ENCODE results near the gene MSTO1.
"Not testable (repeated sequence)": the region's sequence is repeated elsewhere in the genome, so short reads cannot be mapped to it uniquely, and the experiment has no call there.

The MSTO1 gene

DNA sequence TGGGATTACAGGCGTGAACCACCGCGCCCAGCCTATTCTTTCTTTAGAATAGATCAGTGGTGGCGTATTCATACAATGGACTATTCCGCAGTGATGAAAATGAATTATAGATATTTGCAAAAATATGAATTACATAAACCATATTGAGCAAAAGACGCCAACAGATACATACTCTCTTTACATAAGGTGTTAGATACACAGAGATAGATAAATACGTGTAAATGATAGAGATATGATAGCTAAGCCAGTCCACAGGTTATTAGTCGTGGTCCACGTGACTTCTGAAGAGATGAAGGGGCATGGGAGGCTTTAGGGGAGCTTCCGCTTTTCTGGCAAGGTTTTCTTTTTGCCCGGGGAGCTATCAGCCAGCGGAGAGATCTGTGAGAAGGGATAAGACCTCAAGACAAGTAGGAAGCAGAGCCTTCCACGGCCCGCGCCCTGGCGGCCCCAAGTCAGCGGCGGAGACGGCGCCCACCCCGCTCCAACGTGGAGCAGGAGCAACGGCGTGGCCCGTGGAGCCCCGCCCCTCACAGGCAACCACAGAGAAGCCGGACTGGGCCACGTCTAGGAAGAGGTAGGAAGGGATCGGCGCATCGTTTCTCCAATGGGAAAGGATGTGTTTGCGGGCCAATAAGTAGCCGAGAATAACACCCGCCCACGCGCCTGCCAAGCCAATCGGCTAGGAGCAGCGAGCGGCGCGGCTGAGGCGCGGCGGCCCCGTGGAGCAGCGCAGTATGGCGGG is at the start of gene MSTO1:
MSTO1 (plus strand) TSS at position 704 of the 742 bp plus-strand sequence; CDS start at position 735, 31 bp downstream.
- DNase-seq = peak; percentile 100

DNA sequence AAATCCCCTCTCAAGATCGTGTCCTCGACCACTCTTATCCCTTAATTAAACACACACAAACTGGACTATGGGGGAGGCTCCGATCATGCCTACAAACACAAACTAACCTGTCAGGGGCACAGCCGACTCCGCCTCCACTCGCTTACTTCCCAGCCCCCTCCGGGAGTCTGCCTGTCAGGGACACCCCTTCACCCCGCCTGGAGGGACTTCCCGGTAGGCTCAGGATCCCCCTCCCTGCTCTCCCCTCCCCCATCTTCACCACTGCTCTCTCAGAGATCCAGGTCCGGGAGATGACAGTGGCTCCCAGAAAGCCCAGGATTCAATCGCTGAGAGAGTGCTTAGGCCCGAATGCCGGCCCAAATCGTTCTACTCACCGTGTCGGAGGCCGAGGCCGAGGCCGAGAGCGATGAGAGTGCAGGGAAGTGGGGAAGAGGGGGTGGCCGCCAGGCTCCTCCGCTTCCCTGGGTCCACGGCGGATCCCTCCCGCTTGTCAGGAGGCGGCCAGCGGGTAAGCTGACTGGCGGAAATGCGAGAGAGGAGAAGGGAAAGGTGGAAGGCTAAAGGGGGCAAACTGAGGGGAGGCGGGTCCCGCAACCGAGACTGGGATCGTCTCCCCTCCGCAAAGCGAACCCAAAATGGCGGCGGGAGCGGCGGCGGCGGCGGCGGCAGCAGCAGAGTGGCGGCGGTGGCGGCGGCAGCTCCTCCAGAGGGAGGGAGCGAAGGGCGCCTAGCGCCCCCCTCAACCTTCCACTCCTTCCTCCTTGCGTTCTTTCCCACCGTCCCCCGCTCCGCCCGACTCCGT is 48.0 kb upstream of the MSTO1 start:
- peak; percentile 71 for DNase-seq

DNA sequence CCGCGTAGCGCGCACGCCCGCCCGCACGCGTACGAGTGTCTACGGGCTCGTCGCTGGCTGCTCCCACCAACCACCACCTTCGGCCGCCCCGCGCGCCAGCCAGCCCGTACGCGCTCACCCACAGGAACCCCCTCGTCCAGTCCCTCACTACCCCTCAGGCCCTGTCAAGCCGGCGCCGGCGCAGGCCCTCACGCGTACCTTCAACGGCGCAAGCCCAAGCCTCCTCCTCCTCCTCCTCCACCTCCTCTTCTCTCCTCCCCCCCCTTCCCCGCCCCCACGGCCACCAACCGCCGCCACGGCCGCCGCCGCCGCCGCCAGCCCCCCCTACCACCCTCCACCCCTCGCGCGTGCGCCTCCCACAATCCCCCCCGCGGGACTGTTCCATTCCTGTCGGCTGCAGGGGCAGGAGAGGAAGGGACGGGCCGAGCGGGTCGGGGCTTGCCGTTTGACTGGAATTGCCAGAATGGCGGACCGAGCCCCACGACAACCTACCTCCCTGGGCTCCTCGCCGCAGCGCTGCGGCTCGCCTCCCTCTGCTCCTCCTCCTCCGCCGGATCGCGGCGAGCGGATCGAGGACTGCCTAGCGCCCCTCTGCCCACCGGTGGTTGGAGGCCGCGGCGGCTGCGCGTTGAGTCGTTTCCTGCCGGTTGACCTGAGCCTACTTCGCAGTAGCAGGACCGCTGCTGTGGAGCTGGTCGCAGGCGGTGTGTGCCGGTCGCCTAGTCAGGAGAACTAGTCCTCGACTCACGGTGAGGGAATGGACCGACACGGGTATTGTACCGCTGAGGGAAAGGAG is 47.2 kb upstream of the MSTO1 start, which contains the start of gene ASH1L:
ASH1L (minus strand) TSS at position 223 of the 796 bp plus-strand sequence. CDS start 41,284 bp downstream, outside the sequence.
- peak; percentile 95 for DNase-seq

DNA sequence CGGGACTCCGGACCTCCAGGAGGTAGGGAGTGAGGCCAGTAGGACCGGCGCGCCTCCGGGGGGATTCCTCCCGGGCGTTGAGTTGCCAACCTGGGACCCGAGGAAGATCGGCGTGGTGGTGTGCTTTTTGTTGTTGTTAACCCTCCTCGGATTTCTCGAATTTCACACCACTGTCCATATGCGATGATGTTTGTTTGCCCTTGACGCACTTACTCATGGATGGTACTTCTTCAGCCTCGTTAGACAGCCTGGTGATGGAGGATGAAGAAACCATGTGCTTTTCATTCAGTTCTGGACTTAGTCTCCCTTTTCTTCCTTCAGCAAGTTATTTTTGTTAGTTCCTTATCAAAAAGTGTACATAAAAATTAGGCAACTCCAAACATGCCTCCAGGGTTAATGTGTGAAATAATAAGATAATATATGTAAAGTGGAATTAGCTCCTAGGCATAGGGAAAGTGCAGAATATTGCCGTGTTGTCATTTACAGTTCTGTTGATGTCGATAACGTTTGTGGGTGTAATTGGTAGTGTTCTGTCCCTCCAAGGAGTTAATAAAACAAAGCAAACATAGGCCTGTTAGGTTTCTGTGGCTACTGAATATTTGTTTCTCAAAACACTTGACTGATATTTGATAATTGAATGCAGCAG is 46.5 kb upstream of the MSTO1 start:
- not testable (repeated sequence) for DNase-seq

DNA sequence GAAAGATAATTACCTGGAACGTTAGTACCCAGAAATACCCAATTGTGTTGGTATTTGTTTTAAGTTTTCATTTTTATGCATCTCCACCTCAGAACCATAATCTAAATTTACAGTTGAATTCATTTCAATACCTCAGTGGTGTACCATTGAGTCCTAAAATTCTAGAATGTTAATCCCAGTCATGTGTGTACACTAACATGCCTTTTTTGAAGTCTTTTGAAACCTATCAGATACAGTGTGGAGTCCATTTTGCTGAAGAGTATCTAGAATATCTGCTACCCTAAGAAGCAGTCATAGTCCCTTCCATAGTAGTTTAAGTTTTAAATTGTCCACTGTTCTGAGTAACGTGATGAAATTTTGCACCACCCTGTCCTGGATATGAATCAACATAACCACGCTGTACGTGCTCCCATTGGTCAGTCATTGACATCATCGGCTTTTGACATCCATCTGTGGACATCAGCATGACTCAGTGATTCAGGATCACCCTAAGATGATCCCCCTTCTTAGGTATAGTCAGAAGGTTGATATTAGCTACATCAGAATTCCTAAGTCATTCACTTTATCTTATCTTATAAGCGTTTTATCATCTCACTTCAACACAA is 39.9 kb upstream of the MSTO1 start:
- no peak for DNase-seq

DNA sequence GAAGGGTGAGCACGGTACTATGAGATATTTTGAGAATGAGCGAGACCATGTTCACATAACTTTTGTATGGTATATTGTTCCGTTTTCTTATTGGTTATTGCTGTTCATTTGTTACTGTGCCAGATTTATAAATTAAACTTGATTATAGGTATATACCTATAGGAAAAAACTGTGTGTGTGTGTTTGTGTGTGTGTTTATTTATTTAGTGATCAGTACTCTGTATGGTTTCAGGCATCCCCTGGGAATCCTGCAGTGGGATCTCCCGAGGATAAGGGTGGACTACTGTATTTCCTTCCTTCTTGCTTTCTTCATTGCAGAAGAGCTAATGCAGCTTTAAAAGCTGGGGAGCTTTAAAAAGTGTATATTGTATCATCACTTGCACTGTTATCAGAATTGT is 39.4 kb upstream of the MSTO1 start:
- no peak for DNase-seq

DNA sequence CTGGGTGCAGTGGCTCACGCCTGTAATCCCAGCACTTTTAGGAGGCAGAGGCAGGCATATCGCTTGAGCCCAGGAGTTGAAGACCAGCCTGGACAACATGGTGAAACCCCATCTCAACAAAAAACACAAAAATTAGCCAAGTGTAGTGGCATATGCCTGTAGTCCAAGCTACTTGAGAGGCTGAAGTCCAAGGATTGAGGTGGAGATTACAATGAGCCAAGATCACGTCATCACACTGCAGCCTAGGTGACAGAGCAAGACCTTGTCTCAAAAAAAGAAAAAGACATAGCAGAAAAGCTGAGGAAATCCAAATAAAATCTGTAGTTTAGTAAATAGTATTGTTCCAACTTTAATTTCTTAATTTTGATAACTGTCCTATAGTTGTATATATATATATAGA is 35.9 kb upstream of the MSTO1 start:
- no peak for DNase-seq

DNA sequence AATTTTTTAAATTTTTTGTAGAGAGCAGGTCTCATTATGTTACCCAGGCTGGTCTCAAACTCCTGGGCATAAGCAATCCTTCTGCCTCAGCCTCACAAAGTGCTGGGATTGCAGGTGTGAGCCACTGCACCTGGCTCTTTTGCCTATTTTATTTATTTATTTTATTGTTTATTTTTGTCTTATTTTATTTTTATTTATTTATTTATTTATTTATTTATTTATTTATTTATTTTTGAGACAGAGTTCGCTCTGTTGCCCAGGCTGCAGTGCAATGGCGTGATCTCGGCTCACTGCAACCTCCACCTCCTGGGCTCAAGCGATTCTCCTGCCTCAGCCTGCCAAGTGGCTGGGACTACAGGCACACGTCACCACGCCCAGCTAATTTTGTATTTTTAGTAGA is 34.4 kb upstream of the MSTO1 start:
- DNase-seq = not testable (repeated sequence)

DNA sequence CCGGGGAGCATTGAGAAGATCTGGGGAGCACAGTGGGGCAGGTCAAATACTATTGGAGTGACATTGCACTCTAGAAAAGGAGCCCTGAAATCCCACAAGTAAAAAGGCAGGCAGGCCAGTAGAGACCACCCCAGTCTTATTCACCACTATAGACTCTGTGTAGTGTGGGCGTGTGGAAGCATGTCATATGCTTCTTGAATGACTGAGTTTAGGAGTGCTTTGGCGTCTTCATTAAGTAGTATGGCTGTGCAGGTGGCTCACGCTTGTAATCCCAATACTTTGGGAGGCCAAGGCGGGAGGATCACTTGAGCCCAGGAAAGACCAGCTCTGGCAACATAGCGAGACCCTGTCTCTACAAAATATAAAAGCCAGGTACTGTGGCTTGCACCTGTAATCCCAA is 26.2 kb upstream of the MSTO1 start:
- DNase-seq = not testable (repeated sequence)

DNA sequence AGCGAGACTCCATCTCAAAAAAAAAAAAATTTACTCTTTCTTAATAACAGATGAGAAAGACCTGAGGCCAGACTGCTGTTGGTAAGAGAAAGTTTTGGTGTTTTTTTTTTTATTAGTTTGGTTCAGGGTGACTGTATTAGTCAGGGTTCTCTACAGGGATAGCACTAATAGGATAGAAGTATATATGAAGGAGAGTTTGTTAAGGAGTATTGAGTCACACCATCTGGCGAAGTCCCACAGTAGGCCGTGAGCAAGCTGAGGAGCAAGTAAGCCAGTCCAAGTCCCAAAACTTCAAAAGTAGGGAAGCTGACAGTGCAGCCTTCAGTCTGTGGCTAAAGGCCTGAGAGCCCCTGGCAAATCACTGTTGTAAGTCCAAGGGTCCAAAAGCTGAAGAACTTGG is 20.7 kb upstream of the MSTO1 start:
- not testable (repeated sequence) for DNase-seq

DNA sequence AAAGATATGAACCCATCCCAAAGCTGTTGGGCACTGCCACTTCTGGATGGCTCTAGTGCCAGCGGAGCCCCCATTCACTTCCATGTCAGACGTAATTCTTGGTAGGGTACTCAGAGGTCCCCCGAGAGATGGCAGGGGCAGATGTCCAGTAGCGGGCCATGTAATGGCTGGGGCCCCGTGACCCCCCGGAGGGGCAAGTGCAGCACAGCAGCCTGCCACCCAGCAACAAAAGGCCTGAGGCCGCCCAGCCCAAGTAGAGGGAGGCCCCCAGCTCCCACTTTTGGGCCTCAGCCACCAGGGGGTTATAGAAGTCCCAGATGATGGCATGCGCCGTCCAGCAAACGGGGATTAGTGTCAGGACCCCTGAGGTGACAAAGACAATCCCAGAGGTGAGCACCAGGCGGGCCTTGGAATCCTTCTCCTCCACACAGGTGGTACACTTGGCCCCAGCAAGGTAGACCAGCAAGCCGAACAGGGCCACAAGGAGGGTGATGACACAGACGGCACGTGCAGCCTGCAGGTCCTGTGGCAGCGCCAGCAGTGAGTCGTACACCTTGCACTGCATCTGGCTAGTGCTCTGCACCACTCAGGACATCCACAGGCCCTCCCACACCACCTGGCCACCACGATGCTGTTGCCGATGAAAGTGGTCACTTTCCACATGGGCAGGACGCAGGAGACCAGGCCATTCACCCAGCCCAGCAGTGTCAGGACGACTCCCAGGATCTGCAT is 19.3 kb upstream of the MSTO1 start:
- not testable (repeated sequence) for DNase-seq

DNA sequence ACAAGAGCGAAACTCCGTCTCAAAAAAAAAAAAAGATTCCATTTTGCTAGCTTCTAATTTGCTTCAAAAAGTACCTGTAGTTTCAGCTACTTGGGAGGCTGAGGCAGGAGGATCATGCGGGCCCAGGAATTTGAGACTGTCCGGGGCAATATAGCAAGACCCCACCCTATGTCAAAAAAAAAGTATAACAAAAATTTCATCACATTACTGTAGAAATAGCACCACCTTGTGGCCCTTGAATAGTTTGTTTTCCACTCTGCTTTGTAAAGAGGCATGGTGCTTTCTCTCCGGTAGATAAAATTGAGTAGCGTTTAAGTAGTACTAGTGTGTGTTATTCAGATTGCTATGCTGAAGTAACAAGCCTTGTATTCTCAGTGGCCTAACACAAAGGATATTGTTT is 18.2 kb upstream of the MSTO1 start:
- peak; percentile 15 for DNase-seq

DNA sequence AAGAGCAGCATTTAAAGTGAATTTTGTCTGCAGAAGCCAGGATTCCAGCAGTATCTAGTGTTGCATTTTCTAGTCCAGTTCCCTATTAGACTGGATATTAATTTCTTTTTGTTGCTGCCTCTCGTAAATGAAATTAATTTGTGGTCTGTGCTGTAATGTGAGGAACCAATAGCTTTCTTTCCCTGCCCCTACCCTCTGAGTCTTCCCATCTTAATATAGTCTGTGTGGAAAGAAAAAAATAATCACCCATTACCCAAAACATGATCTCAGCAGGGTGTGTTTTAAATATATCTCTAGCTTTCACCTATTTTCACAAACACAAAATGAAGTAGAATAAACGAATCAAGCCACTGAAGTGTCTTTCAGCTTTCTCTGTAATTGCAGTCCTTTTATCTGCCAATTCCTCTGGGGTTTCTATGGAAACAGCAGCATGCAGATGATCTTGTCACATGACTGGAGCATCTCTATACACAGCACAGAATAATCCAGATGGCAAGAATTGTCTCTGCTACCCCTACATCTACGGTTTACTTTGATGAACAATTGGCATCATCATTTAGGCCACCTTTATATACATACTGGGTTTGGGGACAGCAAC is 14.0 kb upstream of the MSTO1 start:
- DNase-seq = not testable (repeated sequence)

DNA sequence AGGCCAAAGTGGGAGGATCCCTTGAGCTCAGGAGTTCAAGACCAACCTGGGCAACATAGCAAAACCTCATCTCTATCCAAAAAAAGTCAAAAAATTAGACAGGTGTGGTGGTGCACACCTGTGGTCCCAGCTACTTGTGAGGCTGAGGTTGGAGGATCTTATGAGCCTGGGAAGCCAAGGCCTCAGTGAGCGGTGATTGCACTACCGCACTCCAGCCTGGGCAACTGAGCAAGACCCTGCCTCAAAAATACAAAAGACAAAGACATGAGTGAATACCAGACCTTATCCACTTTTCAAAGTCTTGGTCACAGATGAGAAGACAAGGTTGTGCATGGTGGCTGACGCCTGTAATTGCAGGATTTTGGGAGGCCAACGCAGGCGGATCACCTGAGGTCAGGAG is 13.2 kb upstream of the MSTO1 start:
- DNase-seq = no peak

DNA sequence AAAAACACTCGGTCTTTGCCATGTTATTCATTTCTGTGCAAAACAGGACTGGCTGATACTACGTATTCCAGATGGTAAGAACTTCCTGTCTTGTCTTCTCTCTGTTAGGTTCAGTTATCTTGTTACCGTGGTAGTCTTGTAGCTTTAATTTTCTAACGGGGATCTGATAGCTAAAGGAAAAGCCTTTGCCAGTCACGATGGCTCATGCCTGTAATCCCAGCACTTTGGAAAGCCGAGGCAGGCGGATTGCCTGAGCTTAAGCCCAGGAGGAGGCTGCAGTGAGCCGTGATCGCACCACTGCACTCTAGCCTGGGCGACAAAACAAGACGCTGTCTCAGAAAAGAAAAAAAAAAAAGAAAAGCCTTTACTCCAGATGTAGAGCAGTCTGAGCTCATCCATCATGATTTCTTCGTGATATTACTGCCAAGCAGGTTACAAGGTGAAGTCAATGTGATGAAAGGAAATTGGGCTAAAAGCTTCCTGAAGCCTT is 11.1 kb upstream of the MSTO1 start:
- no peak for DNase-seq

DNA sequence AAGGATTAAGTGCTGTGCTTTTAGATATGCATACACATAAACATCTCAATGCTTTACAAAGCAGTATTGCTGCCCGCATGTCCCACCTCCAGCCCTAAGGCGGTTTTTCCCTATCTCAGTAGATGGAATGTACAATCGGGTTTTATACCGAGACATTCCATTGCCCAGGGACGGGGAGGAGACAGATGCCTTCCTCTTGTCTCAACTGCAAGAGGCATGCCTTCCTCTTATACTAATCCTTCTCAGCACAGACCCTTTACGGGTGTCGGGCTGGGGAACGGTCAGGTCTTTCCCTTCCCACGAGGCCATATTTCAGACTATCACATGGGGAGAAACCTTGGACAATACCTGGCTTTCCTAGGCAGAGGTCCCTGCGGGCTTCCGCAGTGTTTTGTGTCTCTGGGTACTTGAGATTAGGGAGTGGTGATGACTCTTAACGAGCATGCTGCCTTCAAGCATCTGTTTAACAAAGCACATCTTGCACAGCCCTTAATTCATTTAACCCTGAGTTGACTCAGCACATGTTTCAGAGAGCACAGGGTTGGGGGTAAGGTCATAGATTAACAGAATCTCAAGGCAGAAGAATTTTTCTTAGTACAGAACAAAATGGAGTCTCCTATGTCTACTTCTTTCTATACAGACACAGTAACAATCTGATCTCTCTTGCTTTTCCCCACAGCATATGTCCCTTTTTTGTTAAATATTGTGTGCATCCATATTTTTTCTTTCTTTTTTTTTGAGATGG is 10.0 kb upstream of the MSTO1 start:
- not testable (repeated sequence) for DNase-seq

DNA sequence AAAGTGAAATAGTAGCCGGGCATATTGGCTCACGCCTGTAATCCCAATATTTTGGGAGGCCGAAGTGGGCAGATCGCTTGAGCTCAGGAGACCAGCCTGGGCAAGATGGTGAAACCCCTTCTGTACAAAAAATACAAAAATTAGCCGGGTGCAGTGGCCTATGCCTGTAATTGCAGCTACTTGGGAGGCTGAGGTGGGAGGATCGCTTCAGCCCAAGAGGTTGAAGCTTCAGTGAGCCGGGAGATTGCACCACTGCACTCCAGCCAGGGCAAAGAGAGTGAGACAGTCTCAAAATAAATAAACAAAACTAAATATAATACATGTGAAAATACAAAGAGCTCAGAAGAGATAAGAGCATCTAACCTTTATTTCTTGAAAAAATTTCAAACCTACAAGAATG is 2.3 kb upstream of the MSTO1 start:
- DNase-seq = peak; percentile 14

DNA sequence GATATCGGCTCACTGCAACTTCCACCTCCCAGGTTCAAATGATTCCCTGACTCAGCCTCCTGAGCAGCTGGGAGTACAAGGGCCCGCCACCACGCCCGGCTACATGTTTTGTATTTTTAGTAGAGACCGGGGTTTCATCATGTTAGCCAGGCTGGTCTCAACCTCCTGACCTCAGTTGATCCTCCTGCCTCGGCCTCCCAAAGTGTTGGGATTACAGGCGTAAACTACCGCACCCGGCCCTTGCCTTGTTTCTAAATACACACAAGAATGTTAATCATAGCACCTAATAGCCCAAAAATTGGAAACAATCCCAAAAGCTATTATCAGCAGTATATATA is 1.2 kb upstream of the MSTO1 start:
- DNase-seq = no peak

DNA sequence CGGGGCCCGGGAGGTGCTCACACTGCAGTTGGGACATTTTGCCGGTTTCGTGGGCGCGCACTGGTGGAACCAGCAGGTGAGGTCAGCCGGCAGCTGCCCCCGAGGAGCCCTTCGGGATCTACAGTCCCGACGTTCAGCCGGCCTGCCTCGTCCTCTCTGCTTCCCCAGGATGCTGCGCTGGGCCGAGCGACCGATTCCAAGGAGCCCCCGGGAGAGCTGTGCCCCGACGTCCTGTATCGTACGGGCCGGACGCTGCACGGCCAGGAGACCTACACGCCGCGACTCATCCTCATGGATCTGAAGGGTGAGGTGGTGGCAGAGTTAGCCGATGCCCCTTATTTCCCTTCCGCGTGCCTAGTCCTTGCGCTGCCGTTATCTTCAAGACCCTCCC is 234 bp downstream of the MSTO1 start:
- not testable (repeated sequence) for DNase-seq

DNA sequence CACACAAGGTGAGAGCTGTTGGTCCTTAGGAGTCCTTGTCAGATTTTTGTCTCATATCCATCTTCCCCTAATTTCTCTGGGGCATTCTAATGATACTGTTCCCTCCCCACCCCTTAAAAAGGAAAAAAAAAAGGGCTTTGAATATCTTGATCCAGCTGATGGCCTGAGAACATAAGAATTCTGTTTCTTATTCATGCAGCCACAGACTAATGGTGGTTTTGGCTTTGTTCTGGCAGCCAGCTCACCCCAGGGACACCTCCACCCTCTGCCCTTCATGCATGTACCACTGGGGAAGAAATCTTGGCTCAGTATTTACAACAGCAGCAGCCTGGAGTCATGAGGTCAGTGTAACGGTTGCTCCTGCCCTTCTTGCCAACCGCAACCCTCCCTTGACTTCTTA is 3.2 kb downstream of the MSTO1 start:
- not testable (repeated sequence) for DNase-seq
